Astrocyte (in vitro differentiated cells and primary cell): Measurements from ENCODE around the gene C3orf38. TPM values are rescaled to one million over a fixed set of nuclear protein-coding genes. Genes with fewer than 3 reads are reported as not detected.

ENCODE experiments used
- DNase-seq: peaks from one replicate; pipeline ENCODE4 v3.0.0-alpha.2; 2010; ENCODE audit warnings: low read depth
- FAIRE-seq: peaks from 2 replicates; lab custom pipeline; 2011; peaks lifted over from hg19 to GRCh38; lab: Jason Lieb, UNC
- H2AFZ ChIP-seq: 2 replicates; pipeline ENCODE4 v1.6.0; 2012; ENCODE audit warnings: low read depth, low read length, inconsistent platforms
- H3K27ac ChIP-seq: 2 replicates; pipeline ENCODE4 v1.5.1; 2011; ENCODE audit warnings: low read depth, low read length, inconsistent platforms
- H3K27me3 ChIP-seq: 2 replicates; pipeline ENCODE4 v1.6.0; 2011; ENCODE audit warnings: low read length, inconsistent platforms; ENCODE audit not compliant: insufficient read depth
- H3K36me3 ChIP-seq: 2 replicates; pipeline ENCODE4 v1.5.1; 2011; ENCODE audit warnings: low read length, inconsistent platforms; ENCODE audit not compliant: insufficient read depth
- H3K4me1 ChIP-seq: 2 replicates; pipeline ENCODE4 v1.5.1; 2011; ENCODE audit warnings: low read length, inconsistent platforms; ENCODE audit not compliant: insufficient read depth
- H3K4me2 ChIP-seq: 2 replicates; pipeline ENCODE4 v1.6.0; 2012; ENCODE audit warnings: low read length, inconsistent platforms
- H3K4me3 ChIP-seq: 2 replicates; pipeline ENCODE4 v1.5.1; 2011; ENCODE audit warnings: low read depth, mild to moderate bottlenecking, low read length, inconsistent platforms; ENCODE audit not compliant: insufficient read depth
- H3K79me2 ChIP-seq: 2 replicates; pipeline ENCODE4 v1.6.0; 2012; ENCODE audit warnings: mild to moderate bottlenecking, low read length, inconsistent platforms; ENCODE audit not compliant: insufficient read depth
- H3K9ac ChIP-seq: 2 replicates; pipeline ENCODE4 v1.6.0; 2012; ENCODE audit warnings: mild to moderate bottlenecking, low read length, inconsistent platforms
- H3K9me3 ChIP-seq: 2 replicates; pipeline ENCODE4 v1.5.1; 2012; ENCODE audit warnings: low read depth, mild to moderate bottlenecking, low read length, inconsistent platforms; ENCODE audit not compliant: insufficient read depth
- H4K20me1 ChIP-seq: 2 replicates; pipeline ENCODE4 v1.6.0; 2012; ENCODE audit warnings: low read length, inconsistent platforms; ENCODE audit not compliant: insufficient read depth
- H3K27ac Mint-ChIP-seq: one replicate; pipeline ENCODE4 v1.8.0; 2021; ENCODE audit warnings: mild to moderate bottlenecking, mixed read lengths; ENCODE audit not compliant: unreplicated experiment
- H3K27me3 Mint-ChIP-seq: one replicate; pipeline ENCODE4 v1.8.0; 2021; ENCODE audit warnings: low read depth, mixed read lengths; ENCODE audit not compliant: unreplicated experiment
- H3K36me3 Mint-ChIP-seq: one replicate; pipeline ENCODE4 v1.8.0; 2021; ENCODE audit warnings: low read depth, mixed read lengths; ENCODE audit not compliant: unreplicated experiment
- H3K4me1 Mint-ChIP-seq: one replicate; pipeline ENCODE4 v1.8.0; 2021; ENCODE audit warnings: low read depth, mixed read lengths; ENCODE audit not compliant: unreplicated experiment
- H3K4me3 Mint-ChIP-seq: one replicate; pipeline ENCODE4 v1.8.0; 2021; ENCODE audit warnings: mild to moderate bottlenecking, moderate library complexity, mixed read lengths; ENCODE audit not compliant: unreplicated experiment
- H3K9me3 Mint-ChIP-seq: one replicate; pipeline ENCODE4 v1.8.0; 2021; ENCODE audit warnings: mild to moderate bottlenecking, mixed read lengths; ENCODE audit not compliant: unreplicated experiment
- EZH2 ChIP-seq: IDR thresholded peaks from 2 replicates; pipeline ENCODE4 v1.6.1; 2012; ENCODE audit warnings: mild to moderate bottlenecking, low read length, inconsistent platforms; ENCODE audit not compliant: insufficient read depth
- total RNA-seq: library from RNA; stranded (reverse); gene quantifications from 2 replicates; pipeline ENCODE4 v1.2.1, GENCODE V29; 2021
- TF ChIP-seq, protein P1 (sequence below): IDR thresholded peaks from 2 replicates; pipeline ENCODE4 v1.5.1; 2011; ENCODE audit warnings: low read depth, mild to moderate bottlenecking, inconsistent platforms, low read length, moderate library complexity; ENCODE audit not compliant: insufficient read depth

The C3orf38 gene
- total RNA-seq, 1 donor from 2014 or later, result 37.9 TPM

DNA sequence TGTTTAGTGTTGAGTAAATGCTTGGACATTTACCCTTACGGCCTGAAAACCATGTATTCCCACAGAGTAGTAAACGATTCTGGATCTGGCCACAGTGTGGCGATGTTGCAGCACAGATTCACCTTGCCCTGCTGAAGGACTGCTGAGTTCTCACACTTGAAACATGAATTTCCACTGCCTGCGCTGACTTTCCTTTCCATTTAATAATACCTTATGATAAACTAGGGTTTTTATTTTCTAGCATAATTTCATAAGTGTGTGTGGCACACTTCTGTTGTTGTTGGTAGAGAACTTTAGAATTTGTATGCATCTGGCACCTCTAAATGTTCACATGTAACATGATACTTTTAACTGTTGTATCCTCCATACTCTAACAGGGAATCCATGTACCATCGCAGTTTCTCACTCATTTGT, 53.9 kb downstream of the C3orf38 start:
- Mint-ChIP-seq H3K4me1 (no peaks in the 10 kb centered on the region), H3K4me3 (no peak overlapping the region), H3K9me3 (no peaks in the 10 kb centered on the region), H3K36me3 (no peaks in the 10 kb centered on the region), H3K27me3 (peaks cover 1% of the 10 kb centered on the region), H3K27ac (no peak overlapping the region)
- peak; percentile 85 for FAIRE-seq
- Histone ChIP-seq H2AFZ (peak overlapping the region; percentile 19), H3K79me2 (no peaks in the 10 kb centered on the region), H3K36me3 (no peaks in the 10 kb centered on the region), H3K27ac (no peak overlapping the region), H4K20me1 (no peaks in the 10 kb centered on the region), H3K4me1 (no peaks in the 10 kb centered on the region), H3K4me3 (no peak overlapping the region), H3K4me2 (peak overlapping the region; percentile 48), H3K27me3 (no peaks in the 10 kb centered on the region), H3K9ac (no peak overlapping the region), H3K9me3 (no peaks in the 10 kb centered on the region)
- TF ChIP-seq, protein P1, sequence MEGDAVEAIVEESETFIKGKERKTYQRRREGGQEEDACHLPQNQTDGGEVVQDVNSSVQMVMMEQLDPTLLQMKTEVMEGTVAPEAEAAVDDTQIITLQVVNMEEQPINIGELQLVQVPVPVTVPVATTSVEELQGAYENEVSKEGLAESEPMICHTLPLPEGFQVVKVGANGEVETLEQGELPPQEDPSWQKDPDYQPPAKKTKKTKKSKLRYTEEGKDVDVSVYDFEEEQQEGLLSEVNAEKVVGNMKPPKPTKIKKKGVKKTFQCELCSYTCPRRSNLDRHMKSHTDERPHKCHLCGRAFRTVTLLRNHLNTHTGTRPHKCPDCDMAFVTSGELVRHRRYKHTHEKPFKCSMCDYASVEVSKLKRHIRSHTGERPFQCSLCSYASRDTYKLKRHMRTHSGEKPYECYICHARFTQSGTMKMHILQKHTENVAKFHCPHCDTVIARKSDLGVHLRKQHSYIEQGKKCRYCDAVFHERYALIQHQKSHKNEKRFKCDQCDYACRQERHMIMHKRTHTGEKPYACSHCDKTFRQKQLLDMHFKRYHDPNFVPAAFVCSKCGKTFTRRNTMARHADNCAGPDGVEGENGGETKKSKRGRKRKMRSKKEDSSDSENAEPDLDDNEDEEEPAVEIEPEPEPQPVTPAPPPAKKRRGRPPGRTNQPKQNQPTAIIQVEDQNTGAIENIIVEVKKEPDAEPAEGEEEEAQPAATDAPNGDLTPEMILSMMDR, result peak; percentile 97
- TF ChIP-seq EZH2, result no peak
- peak; percentile 34 for DNase-seq

Other genes starting within 250 kb of the C3orf38 start
- 59.5 and 59.8 TPM in 2 replicates for gene CGGBP1, start 91.0 kb upstream of the C3orf38 start, total RNA-seq
- 18.7 and 19.1 TPM in 2 replicates for gene ZNF654, start 90.7 kb upstream of the C3orf38 start, total RNA-seq